Measurements from ENCODE around the gene GHRH.

GHRH gene

GRCh38 chr20:37201827-37202162 is 59.8 kb downstream of the GHRH start:
- DNase-seq, result no peak

Data from activated CD4-positive, alpha-beta T cell treated with anti-CD3 and anti-CD28 coated beads, Interleukin-10, Interleukin-2, amounts not matched to agents 100 ng/mL and 50 ng/mL, durations not matched to agents 16 hours and 8 hours (primary cell).